GM12873 (cell line): ENCODE data around the gene CBX1.
A peak's percentile ranks its signal among the peaks of the same experiment; 100 is the strongest.

Source experiments
- CTCF ChIP-seq: IDR thresholded peaks from 2 replicates; pipeline ENCODE4 v1.5.1; 2012; ENCODE audit warnings: low read depth, mild to moderate bottlenecking, moderate library complexity, low read length, control low read depth; ENCODE audit not compliant: insufficient read depth; ENCODE audit errors: missing control alignments

The CBX1 gene

GRCh38 chr17:48045316-48046001 lies 55.8 kb downstream of the CBX1 start:
- TF ChIP-seq CTCF: no peak

- no peak for TF ChIP-seq CTCF
These were observed 56.4 kb downstream of the CBX1 start for GRCh38 chr17:48044851-48045250.

GRCh38 chr17:48043176-48043575 lies 58.1 kb downstream of the CBX1 start:
- no peak for TF ChIP-seq CTCF

- TF ChIP-seq CTCF: no peak
These were observed 62.6 kb downstream of the CBX1 start for GRCh38 chr17:48038687-48039086.

- TF ChIP-seq CTCF: no peak
These were observed 63.4 kb downstream of the CBX1 start for GRCh38 chr17:48037838-48038323.

GRCh38 chr17:48037036-48037837 lies 64.0 kb downstream of the CBX1 start, which contains the start of gene COPZ2:
COPZ2 (minus strand) TSS chr17:48037797; CDS start chr17:48037777, 20 bp downstream.
- peak; percentile 85 for TF ChIP-seq CTCF

- TF ChIP-seq CTCF: no peak
These were observed 64.6 kb downstream of the CBX1 start for GRCh38 chr17:48036693-48037035.
